Spleen (tissue), 7 donors: ENCODE measurements around the gene CEBPG.

Experiments
- CTCF ChIP-seq, 11 experiments: fragments of 200-600 bp in 7 of 11; fragments of 450-650 bp in 4 of 11; sonication (generic) in 4 of 11; IDR thresholded peaks in 8 of 11; conservative IDR thresholded peaks in 3 of 11; 1 replicate in 7 of 11; 2 replicates in 4 of 11; pipeline versions ENCODE4 v1.4.0 to v1.8.0; 2016 to 2021; ENCODE audit warnings: antibody characterized with exemption in 11 of 11, inconsistent platforms in 4 of 11, mild to moderate bottlenecking in 1 of 11
- POLR2A ChIP-seq, 3 donors: fragments of 450-650 bp; IDR thresholded peaks; one replicate each; pipeline ENCODE4 v1.5.1; 2017; ENCODE audit warnings: antibody characterized with exemption in 3 of 3, mild to moderate bottlenecking in 1 of 3
- POLR2AphosphoS5 ChIP-seq, 3 donors: sonication (generic); formaldehyde crosslinking; IDR thresholded peaks; one replicate each; pipeline ENCODE4 v1.5.1; 2017; ENCODE audit warnings: antibody characterized with exemption in 3 of 3
- donor health status: DM: no; HTN: no; CAD: no; lungs with moderate emphysema.
- donor health status: DM: no; HTN: no; CAD: no.
- donor health status: DM: no; HTN: no; CAD: no.

GRCh38 chr19:33413868-33414666, 40.6 kb downstream of the CEBPG start:
- TF ChIP-seq POLR2AphosphoS5 (IDR thresholded peaks at IDR 0.05): no peak
- no peak for TF ChIP-seq CTCF (IDR thresholded peaks at IDR 0.05 in 8 of 11, conservative IDR thresholded peaks at IDR 0.05 in 3 of 11)
- no peak for TF ChIP-seq POLR2A (IDR thresholded peaks at IDR 0.05)
